Activated CD4-positive, alpha-beta T cell treated with anti-CD3 and anti-CD28 coated beads, Interleukin-2, amount 50 U/mL, for 48 hours (primary cell): ENCODE data around the gene ARL15.

ENCODE experiments used
- DNase-seq, 2 experiments: peaks; one replicate each; pipeline ENCODE4 v3.0.0-alpha.2; 2020

The ARL15 gene

GRCh38 chr5:54195701-54196100 lies 114.7 kb downstream of the ARL15 start:
- DNase-seq = no peak

- no peak for DNase-seq
Measured at GRCh38 chr5:54194318-54194717, 116.1 kb downstream of the ARL15 start.

- no peak for DNase-seq
Measured at GRCh38 chr5:54187694-54188093, 122.7 kb downstream of the ARL15 start.

GRCh38 chr5:54186912-54187445 lies 123.4 kb downstream of the ARL15 start:
- DNase-seq = no peak

GRCh38 chr5:54186108-54186507 lies 124.3 kb downstream of the ARL15 start:
- no peak for DNase-seq

GRCh38 chr5:54184806-54185205 lies 125.6 kb downstream of the ARL15 start:
- no peak for DNase-seq

- no peak for DNase-seq
Measured at GRCh38 chr5:54180630-54181031, 129.7 kb downstream of the ARL15 start.

GRCh38 chr5:54178991-54179390 lies 131.4 kb downstream of the ARL15 start:
- no peak for DNase-seq

GRCh38 chr5:54178207-54178606 lies 132.2 kb downstream of the ARL15 start:
- no peak for DNase-seq

- no peak for DNase-seq
Measured at GRCh38 chr5:54177058-54177457, 133.3 kb downstream of the ARL15 start.

GRCh38 chr5:54176066-54176830 lies 134.1 kb downstream of the ARL15 start:
- DNase-seq = no peak

- no peak for DNase-seq
Measured at GRCh38 chr5:54173251-54173650, 137.1 kb downstream of the ARL15 start.

- DNase-seq = no peak
Measured at GRCh38 chr5:54171645-54172384, 138.6 kb downstream of the ARL15 start.

GRCh38 chr5:54165687-54166086 lies 144.7 kb downstream of the ARL15 start:
- no peak for DNase-seq

- DNase-seq = no peak
Measured at GRCh38 chr5:54162184-54162583, 148.2 kb downstream of the ARL15 start.

GRCh38 chr5:54160329-54160728 lies 150.0 kb downstream of the ARL15 start:
- DNase-seq = no peak

GRCh38 chr5:54159893-54160195 lies 150.5 kb downstream of the ARL15 start:
- DNase-seq = no peak

GRCh38 chr5:54159153-54159892 lies 151.1 kb downstream of the ARL15 start:
- DNase-seq = no peak

GRCh38 chr5:54156577-54156976 lies 153.8 kb downstream of the ARL15 start:
- no peak for DNase-seq

- DNase-seq = no peak
Measured at GRCh38 chr5:54150841-54151240, 159.5 kb downstream of the ARL15 start.

- DNase-seq = no peak
Measured at GRCh38 chr5:54148858-54149257, 161.5 kb downstream of the ARL15 start.

- no peak for DNase-seq
Measured at GRCh38 chr5:54148067-54148845, 162.1 kb downstream of the ARL15 start.

- no peak for DNase-seq
Measured at GRCh38 chr5:54146916-54147315, 163.5 kb downstream of the ARL15 start.
